IMR-90 (cell line): ENCODE results near the gene MS4A18.

Experiments
- CEBPB ChIP-seq: IDR thresholded peaks from 2 replicates; pipeline ENCODE4 v1.6.1; 2012; ENCODE audit warnings: low read depth, low read length, improper control_type of control experiment
- CHD1 ChIP-seq: IDR thresholded peaks from 2 replicates; pipeline ENCODE4 v1.6.1; 2012; ENCODE audit warnings: low read depth, low read length, improper control_type of control experiment
- RAD21 ChIP-seq: IDR thresholded peaks from 2 replicates; pipeline ENCODE4 v1.6.1; 2012; ENCODE audit warnings: low read length, improper control_type of control experiment
- TF ChIP-seq, protein P1 (sequence below): conservative IDR thresholded peaks from 2 replicates; pipeline ENCODE4 v1.5.1; 2012; ENCODE audit warnings: mild to moderate bottlenecking, low read depth, low read length, improper control_type of control experiment
- TF ChIP-seq, protein P2 (sequence below): fragments of 150-350 bp; IDR thresholded peaks from 2 replicates; pipeline ENCODE4 v1.6.1; 2017; ENCODE audit warnings: mild to moderate bottlenecking, antibody characterized with exemption, low read length, low read depth

DNA sequence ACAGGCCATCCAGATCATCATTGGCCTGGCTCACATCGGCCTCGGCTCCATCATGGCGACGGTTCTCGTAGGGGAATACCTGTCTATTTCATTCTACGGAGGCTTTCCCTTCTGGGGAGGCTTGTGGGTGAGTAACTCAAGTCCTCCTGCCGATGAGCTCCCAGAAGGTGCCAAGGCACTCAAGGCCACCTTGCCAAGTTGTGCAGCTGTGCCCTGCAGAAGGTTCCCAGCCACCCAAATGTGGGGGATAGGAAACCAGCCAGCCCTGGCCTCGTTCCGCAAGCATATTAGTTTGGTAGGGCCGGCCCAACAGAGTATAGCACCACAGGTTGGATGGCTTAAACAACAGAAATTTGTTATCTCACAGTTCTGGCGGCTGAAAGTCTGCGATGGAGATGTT is 21.1 kb upstream of the MS4A18 start:
- TF ChIP-seq, protein P1, sequence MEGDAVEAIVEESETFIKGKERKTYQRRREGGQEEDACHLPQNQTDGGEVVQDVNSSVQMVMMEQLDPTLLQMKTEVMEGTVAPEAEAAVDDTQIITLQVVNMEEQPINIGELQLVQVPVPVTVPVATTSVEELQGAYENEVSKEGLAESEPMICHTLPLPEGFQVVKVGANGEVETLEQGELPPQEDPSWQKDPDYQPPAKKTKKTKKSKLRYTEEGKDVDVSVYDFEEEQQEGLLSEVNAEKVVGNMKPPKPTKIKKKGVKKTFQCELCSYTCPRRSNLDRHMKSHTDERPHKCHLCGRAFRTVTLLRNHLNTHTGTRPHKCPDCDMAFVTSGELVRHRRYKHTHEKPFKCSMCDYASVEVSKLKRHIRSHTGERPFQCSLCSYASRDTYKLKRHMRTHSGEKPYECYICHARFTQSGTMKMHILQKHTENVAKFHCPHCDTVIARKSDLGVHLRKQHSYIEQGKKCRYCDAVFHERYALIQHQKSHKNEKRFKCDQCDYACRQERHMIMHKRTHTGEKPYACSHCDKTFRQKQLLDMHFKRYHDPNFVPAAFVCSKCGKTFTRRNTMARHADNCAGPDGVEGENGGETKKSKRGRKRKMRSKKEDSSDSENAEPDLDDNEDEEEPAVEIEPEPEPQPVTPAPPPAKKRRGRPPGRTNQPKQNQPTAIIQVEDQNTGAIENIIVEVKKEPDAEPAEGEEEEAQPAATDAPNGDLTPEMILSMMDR: no peak
- TF ChIP-seq, protein P2, sequence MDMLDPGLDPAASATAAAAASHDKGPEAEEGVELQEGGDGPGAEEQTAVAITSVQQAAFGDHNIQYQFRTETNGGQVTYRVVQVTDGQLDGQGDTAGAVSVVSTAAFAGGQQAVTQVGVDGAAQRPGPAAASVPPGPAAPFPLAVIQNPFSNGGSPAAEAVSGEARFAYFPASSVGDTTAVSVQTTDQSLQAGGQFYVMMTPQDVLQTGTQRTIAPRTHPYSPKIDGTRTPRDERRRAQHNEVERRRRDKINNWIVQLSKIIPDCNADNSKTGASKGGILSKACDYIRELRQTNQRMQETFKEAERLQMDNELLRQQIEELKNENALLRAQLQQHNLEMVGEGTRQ: no peak
- no peak for TF ChIP-seq CEBPB
- no peak for TF ChIP-seq CHD1
- no peak for TF ChIP-seq RAD21
